Measurements from ENCODE around the gene ADGRV1. TPM values are rescaled to one million over a fixed set of nuclear protein-coding genes. Genes with fewer than 3 reads are reported as not detected.

ADGRV1 gene
- total RNA-seq, 1 donor from 2014 or later, result not detected

DNA sequence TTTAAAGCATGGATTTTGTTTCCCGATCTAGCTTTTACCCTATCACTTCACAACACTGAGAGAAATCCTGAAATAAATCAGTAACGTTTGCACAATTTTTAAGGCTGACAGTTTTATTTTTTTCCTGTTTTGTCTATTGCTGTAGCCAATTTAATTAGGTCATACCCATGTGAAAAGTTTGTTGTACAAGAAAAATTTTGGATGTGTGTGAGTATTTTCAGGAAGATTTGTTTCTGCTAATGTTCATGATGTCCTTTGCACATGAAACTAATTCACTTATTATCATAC lies 586.7 kb downstream of the ADGRV1 start:
- Histone ChIP-seq H3K9me3 (replicated peaks) (no peaks in the 10 kb centered on the region), H3K27me3 (ENCODE audit: low read depth) (no peaks in the 10 kb centered on the region), H3K4me1 (peaks cover 30% of the 10 kb centered on the region), H3K27ac (replicated peaks) (peak overlapping the region; percentile 67), H3K4me3 (peak overlapping the region; percentile 30), H3K36me3 (no peaks in the 10 kb centered on the region)
- no peak for DNase-seq
- TF ChIP-seq, protein P1, sequence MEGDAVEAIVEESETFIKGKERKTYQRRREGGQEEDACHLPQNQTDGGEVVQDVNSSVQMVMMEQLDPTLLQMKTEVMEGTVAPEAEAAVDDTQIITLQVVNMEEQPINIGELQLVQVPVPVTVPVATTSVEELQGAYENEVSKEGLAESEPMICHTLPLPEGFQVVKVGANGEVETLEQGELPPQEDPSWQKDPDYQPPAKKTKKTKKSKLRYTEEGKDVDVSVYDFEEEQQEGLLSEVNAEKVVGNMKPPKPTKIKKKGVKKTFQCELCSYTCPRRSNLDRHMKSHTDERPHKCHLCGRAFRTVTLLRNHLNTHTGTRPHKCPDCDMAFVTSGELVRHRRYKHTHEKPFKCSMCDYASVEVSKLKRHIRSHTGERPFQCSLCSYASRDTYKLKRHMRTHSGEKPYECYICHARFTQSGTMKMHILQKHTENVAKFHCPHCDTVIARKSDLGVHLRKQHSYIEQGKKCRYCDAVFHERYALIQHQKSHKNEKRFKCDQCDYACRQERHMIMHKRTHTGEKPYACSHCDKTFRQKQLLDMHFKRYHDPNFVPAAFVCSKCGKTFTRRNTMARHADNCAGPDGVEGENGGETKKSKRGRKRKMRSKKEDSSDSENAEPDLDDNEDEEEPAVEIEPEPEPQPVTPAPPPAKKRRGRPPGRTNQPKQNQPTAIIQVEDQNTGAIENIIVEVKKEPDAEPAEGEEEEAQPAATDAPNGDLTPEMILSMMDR (IDR thresholded peaks at IDR 0.05; ENCODE audit: borderline replicate concordance), result no peak
- intact Hi-C loops (cut with micrococcal nuclease), result no loop called here

- H3K9me3 ChIP-seq (replicated peaks), result no peaks in the 10 kb centered on the region
- H3K27ac ChIP-seq (replicated peaks), result peak overlapping the region; percentile 67
- H3K4me3 ChIP-seq, result no peak overlapping the region
- intact Hi-C loops (cut with micrococcal nuclease), result no loop called here
- peaks cover 31% of the 10 kb centered on the region for H3K4me1 ChIP-seq
- TF ChIP-seq, protein P1 (IDR thresholded peaks at IDR 0.05; ENCODE audit: borderline replicate concordance), result no peak
- DNase-seq, result no peak
- no peaks in the 10 kb centered on the region for H3K27me3 ChIP-seq (ENCODE audit: low read depth)
- H3K36me3 ChIP-seq, result no peaks in the 10 kb centered on the region
Measured at GRCh38 chr5:91146230-91146629, 587.6 kb downstream of the ADGRV1 start.

GRCh38 chr5:91146905-91147600 lies 588.5 kb downstream of the ADGRV1 start:
- H3K27me3 ChIP-seq (ENCODE audit: low read depth), result no peaks in the 10 kb centered on the region
- H3K4me1 ChIP-seq, result peaks cover 40% of the 10 kb centered on the region
- TF ChIP-seq, protein P1 (IDR thresholded peaks at IDR 0.05; ENCODE audit: borderline replicate concordance), result no peak
- H3K36me3 ChIP-seq, result no peaks in the 10 kb centered on the region
- H3K4me3 ChIP-seq, result no peak overlapping the region
- DNase-seq, result no peak
- no peaks in the 10 kb centered on the region for H3K9me3 ChIP-seq (replicated peaks)
- peak overlapping the region; percentile 67 for H3K27ac ChIP-seq (replicated peaks)
- intact Hi-C loops (cut with micrococcal nuclease), result no loop called here

DNA sequence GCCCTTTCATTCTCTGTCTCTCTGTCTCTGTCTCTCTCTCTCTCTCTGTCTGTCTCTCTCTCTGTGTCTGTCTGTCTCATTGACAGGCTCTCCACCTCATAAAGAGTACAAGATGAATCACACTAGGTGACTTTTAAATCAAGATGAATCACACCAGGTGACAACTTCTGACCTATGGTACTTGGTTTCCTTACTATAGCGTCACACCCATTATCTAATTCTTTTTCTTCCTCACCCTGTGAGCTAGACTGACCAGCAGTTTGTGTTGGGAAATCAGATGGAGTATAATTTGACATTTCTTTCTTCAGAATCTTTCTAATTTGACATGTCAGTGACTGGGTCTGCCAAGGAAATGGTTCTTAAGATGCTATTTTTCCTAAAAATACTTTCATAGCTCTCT lies 591.6 kb downstream of the ADGRV1 start:
- Histone ChIP-seq H3K4me3 (no peak overlapping the region), H3K27ac (replicated peaks) (no peak overlapping the region), H3K36me3 (no peaks in the 10 kb centered on the region), H3K4me1 (peaks cover 30% of the 10 kb centered on the region), H3K9me3 (replicated peaks) (no peaks in the 10 kb centered on the region), H3K27me3 (ENCODE audit: low read depth) (no peaks in the 10 kb centered on the region)
- intact Hi-C loops (cut with micrococcal nuclease), result no loop called here
- TF ChIP-seq, protein P1 (IDR thresholded peaks at IDR 0.05; ENCODE audit: borderline replicate concordance), result no peak
- DNase-seq, result no peak

GRCh38 chr5:91150636-91151035 lies 592.0 kb downstream of the ADGRV1 start:
- Histone ChIP-seq H3K36me3 (no peaks in the 10 kb centered on the region), H3K27me3 (ENCODE audit: low read depth) (no peaks in the 10 kb centered on the region), H3K4me3 (no peak overlapping the region), H3K9me3 (replicated peaks) (no peaks in the 10 kb centered on the region), H3K27ac (replicated peaks) (no peak overlapping the region), H3K4me1 (peaks cover 27% of the 10 kb centered on the region)
- intact Hi-C loops (cut with micrococcal nuclease), result no loop called here
- TF ChIP-seq, protein P1 (IDR thresholded peaks at IDR 0.05; ENCODE audit: borderline replicate concordance), result no peak
- no peak for DNase-seq

All from left ventricle myocardium inferior (tissue), 1 donor.